Urothelium cell line (cell line): Measurements from ENCODE around the gene RHBDF2.
"Not testable (repeated sequence)": the region's sequence is repeated elsewhere in the genome, so short reads cannot be mapped to it uniquely, and the experiment has no call there.

Source experiments
- DNase-seq: peaks from one replicate; pipeline ENCODE4 v3.0.0; 2011; ENCODE audit warnings: low spot score, mixed read lengths
- FAIRE-seq: peaks from 2 replicates; lab custom pipeline; 2011; peaks lifted over from hg19 to GRCh38; lab: Jason Lieb, UNC

Gene RHBDF2

GRCh38 chr17:76525513-76525833 is 24.2 kb upstream of the RHBDF2 start:
- FAIRE-seq, DNase-seq: not testable (repeated sequence)

GRCh38 chr17:76524598-76525512 is 23.6 kb upstream of the RHBDF2 start:
- no peak for DNase-seq
- peak; percentile 23 for FAIRE-seq

DNA sequence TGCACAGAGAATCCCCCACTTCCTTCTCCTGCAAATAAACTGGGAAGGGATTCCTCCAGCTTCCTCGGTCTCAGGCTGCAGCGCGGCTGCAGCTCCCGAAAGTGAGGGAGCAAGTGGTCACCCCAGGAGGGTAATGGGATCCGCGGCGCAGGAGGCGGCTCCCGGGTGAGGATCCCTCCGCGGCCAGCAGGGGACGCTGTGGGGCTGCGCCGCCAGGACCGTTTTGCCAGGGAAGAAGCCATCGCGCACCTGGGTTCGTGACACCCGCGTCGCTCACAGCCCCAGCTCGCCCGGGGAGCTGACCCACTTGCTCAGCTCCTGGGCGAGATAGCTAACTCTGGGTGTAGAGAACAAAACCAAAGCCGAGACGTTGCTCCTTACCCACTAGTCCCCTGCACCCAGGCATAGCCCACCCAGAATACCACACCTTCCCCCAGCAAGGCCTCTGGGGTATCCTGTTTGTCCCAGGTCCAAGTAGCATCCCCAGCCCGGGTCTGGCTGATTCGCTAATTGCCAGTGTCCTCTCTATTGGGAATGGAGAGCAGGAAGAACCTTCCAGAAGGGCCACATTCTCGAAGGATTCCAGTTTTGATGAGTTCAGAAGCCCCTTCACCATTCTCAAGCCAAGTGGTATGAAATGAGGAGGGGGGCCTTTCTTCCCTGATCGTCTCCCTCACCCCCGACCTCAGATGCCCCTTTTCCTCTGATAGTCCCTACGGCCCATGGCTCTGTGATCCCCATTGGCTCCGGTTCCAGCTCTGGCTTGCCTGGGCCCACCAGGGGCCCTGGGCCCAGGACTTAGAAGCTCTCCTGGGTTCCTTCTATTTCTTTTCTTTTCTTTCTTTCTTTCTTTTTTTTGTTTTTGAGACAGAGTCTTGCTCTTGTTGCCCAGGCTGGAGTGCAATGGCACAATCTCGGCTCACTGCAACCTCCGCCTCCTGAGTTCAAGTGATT is 22.1 kb upstream of the RHBDF2 start:
- FAIRE-seq, result peak; percentile 55
- peak; percentile 85 for DNase-seq

GRCh38 chr17:76521683-76522082 is 20.5 kb upstream of the RHBDF2 start:
- not testable (repeated sequence) for DNase-seq, FAIRE-seq

- DNase-seq (no peak), FAIRE-seq (no peak)
Observed at GRCh38 chr17:76521262-76521661, 20.0 kb upstream of the RHBDF2 start.

GRCh38 chr17:76519048-76519966 is 18.1 kb upstream of the RHBDF2 start:
- FAIRE-seq (peak; percentile 17), DNase-seq (no peak)

DNA sequence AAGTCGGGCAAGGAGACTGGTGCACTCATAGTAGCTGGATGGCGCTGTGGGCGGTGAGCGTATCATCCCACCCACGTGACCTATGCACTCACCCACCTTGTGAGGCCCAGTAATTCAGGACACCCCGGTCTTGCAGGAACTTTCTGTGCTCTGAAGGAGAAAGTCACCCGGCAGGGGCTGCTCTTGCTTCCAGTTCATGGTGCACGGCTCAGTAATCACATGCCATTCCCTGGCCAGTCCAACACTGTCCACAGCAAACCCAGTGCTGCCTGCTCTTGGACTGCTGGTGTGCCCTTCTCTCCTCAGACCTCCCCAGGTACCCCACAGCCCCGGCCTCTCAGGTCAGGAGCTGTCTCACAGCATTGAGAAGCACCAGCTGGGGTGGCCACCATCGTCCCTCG is 16.4 kb upstream of the RHBDF2 start:
- peak; percentile 37 for FAIRE-seq

DNA sequence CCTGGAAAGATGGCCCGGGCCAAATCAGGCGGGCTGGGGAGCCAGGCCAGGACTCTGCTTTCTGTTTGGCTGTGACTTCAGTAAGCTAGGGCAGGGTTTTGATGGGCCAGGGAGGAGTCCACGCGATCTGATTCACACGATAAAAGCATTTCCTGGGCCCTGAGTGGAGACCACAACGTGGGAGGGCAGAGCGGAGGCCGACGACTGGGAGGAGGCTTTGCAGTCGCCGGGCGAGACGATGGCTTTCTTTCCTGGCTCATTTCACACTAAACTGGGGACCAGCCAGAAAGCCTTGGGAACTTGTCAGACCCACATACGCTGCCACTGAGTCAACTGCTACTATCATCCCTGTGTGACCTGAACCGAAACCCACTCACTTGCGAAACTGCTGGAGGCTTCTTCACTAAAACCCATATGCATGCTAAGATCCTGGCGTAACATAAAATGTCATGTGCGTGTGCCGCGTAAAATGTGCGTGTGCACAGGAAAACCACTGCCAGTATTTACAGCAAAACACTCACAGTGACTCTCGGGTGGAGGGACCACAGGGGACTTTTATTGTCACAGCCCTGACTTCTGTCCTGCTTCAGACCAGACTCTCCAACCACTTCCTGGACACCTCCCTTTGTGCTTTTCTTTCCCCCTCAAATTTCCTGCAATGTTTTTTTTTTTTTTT is 14.2 kb upstream of the RHBDF2 start:
- FAIRE-seq (peak; percentile 76), DNase-seq (no peak)

More for the DNA sequence above, 16.4 kb upstream of the RHBDF2 start:
- DNase-seq, result no peak

GRCh38 chr17:76514355-76514754 is 13.1 kb upstream of the RHBDF2 start:
- not testable (repeated sequence) for DNase-seq, FAIRE-seq

GRCh38 chr17:76513306-76513692 is 12.1 kb upstream of the RHBDF2 start:
- DNase-seq (no peak), FAIRE-seq (no peak)

- FAIRE-seq, result no peak
- DNase-seq, result no peak
Observed at GRCh38 chr17:76512366-76513305, 11.4 kb upstream of the RHBDF2 start.

DNA sequence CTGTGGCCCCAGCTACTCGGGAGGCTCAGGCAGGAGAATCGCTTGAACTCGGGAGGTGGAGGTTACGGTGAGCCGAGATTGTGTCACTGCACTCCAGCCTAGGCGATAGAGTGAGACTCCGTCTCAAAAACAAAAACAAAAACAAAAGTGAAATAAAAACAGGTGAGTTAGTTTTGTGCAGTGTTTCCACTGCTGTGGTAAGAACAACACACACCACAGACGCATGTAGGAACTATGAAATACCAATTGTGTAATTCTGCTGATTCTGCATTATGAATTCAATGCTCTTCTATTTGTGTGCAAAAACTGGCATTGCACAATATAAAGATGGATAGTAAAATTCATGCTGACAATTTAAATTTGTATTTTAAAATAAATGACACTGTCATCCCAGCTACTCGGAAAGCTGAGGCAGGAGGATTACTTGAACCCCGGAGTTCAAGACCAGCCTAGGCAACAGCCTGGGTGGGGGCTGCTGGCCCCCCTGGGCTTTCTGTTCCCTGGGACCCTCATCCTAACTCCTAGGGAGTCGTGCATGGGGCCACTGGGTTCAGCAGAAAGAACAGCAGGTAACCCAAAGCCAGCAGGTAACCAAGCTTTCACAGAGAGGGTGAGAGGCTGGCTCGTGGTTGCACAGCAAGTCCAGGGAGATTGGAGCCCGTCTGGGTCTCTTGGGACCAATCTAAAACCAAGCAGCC is 10.6 kb upstream of the RHBDF2 start:
- no peak for FAIRE-seq
- DNase-seq, result no peak

- DNase-seq (no peak), FAIRE-seq (no peak)
Observed at GRCh38 chr17:76510831-76511244, 9.6 kb upstream of the RHBDF2 start.

GRCh38 chr17:76508472-76509063 is 7.3 kb upstream of the RHBDF2 start:
- not testable (repeated sequence) for FAIRE-seq, DNase-seq

DNA sequence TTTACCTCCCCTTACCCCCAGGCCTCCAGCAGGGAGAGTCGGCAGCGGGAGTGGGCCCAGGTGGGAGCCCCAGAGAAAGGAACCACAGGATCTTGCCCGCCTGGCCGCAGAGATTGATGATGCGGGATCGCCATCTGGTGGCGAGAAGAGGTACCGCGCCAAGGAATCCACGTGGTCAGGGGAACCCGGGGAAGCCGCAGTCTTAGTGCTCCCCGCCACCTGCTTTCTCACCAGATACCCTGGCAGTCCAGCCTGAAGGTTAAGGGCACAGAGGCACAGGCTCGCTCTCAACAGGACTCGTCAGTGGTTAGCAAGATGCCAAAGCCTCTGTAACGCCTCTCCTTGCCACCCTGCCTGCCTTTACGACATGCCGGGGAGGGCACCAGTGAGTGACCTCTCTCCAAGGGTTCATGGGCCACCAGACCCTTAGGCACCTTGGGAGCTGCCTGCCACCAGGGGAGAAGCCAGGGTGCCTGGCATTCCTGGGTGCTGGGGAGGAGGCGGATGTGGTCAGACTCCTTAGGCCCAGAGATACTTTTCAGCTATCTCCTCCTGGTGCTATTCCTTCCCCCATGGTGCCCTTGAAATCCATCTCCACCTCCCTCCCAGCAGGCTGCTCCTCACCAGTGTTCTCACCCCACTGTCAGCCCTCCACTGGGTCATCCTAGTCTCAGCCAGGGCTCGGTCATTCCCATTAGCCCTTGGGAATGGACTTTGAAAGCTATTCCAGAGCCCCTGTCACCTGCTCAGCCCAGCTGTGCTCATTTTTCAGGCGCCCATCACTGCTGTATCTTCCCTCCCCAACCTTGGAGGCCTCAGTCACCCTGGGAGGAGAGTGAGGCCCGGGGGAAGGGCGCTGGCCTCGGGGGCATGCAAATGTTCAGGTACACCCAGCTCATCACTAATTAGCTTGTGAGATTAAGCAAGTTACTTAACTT is 5.5 kb upstream of the RHBDF2 start:
- peak; percentile 13 for FAIRE-seq
- peak; percentile 92 for DNase-seq

DNA sequence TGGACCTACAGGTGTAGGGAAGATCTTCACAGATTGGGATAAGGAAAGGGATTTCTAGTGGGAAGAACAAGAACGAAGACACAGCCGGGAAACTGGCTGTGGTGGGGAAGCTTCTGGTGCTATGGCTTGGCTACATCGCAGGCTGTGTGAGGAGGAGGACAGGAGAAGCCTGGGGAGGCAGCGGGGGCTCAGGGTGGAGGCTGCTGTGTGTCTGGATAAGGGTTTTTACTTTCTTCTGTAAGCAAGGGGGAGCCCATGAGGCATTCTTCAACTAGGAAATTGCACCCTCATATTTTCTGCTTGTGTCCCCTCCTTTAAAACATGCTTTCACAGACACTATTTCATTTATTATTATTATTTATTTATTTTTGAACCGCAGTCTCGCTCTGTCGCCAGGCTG is 2.9 kb upstream of the RHBDF2 start:
- no peak for DNase-seq
- FAIRE-seq, result no peak
